HepG2 (cell line): ENCODE data around the gene TRAF4. TPM values are rescaled to one million over a fixed set of nuclear protein-coding genes. Genes with fewer than 3 reads are reported as not detected.

Source experiments
- ATAC-seq: fragments of 200-7000 bp; cut with Tn5 transposase; 3 replicates; pipeline ENCODE4 v1.9.1; 2020; ENCODE audit warnings: mild to moderate bottlenecking, moderate library complexity
- BruUV-seq: library from RNA; stranded (reverse); fragments of 400-500 nt; replicated peaks from 2 replicates; lab custom pipeline; 2021; lab: Mats Ljungman, UMichigan
- CTCF ChIA-PET: fragments of 300-600 bp; formaldehyde crosslinking; extraction: SDS; loops from one replicate; lab custom pipeline; 2021; ENCODE audit warnings: low total read pairs, inconsistent platforms, low intra/inter-chr PET ratio; lab: Yijun Ruan, JAX
- POLR2A ChIA-PET: fragments of 350-600 bp; sonication (Branson Sonifier 250); formaldehyde crosslinking; loops from one replicate; lab custom pipeline; 2020; ENCODE audit warnings: antibody characterized with exemption, inconsistent platforms; lab: Yijun Ruan, JAX
- DNase-seq: peaks from one replicate; pipeline ENCODE4 v3.0.0-alpha.2; 2015; ENCODE audit warnings: low spot score
- FAIRE-seq: peaks from 3 replicates; lab custom pipeline; 2011; peaks lifted over from hg19 to GRCh38; lab: Jason Lieb, UNC
- H2AFZ ChIP-seq: one replicate; pipeline ENCODE4 v1.6.1; 2011; ENCODE audit warnings: low read length, inconsistent platforms
- H3K27ac ChIP-seq: fragments of 300-600 bp; 3 replicates; pipeline ENCODE4 v1.8.0; 2011; ENCODE audit warnings: mixed run types, mild to moderate bottlenecking, mixed read lengths, low read length, inconsistent platforms; ENCODE audit not compliant: insufficient read depth; ENCODE audit errors: extremely low read length
- H3K27me3 ChIP-seq, 2 experiments: fragments of 200-600 bp in 1 of 2; 2 replicates in 1 of 2; 3 replicates in 1 of 2; pipeline versions ENCODE4 v1.6.0 to v1.8.0; 2011; ENCODE audit warnings: low read length in 2 of 2, mild to moderate bottlenecking in 2 of 2, moderate library complexity in 2 of 2, inconsistent platforms in 1 of 2; ENCODE audit not compliant: insufficient read depth in 2 of 2, control insufficient read depth in 1 of 2
- H3K36me3 ChIP-seq, 2 experiments: fragments of 200-600 bp in 1 of 2; replicated peaks in 1 of 2; 2 replicates in 1 of 2; 3 replicates in 1 of 2; pipeline versions ENCODE4 v1.5.1 to v1.8.0; 2011; ENCODE audit warnings: low read length in 2 of 2, inconsistent platforms in 1 of 2; ENCODE audit not compliant: insufficient read depth in 2 of 2, control insufficient read depth in 1 of 2
- H3K4me1 ChIP-seq: 2 replicates; pipeline ENCODE4 v1.5.1; 2012; ENCODE audit warnings: low read length, inconsistent platforms; ENCODE audit not compliant: insufficient read depth
- H3K4me2 ChIP-seq: 2 replicates; pipeline ENCODE4 v1.6.0; 2011; ENCODE audit warnings: low read depth, low read length, inconsistent platforms
- H3K4me3 ChIP-seq, 3 experiments: fragments of 200-600 bp in 1 of 3; sonication (generic), shearing (Covaris generic) in 1 of 3; replicated peaks in 1 of 3; 2 replicates each; pipeline ENCODE4 v1.5.1; 2011 to 2016; ENCODE audit warnings: low read length in 3 of 3, inconsistent platforms in 2 of 3, low read depth in 2 of 3, mild to moderate bottlenecking in 2 of 3, control low read depth in 1 of 3, mixed read lengths in 1 of 3; ENCODE audit not compliant: insufficient read depth in 1 of 3
- H3K79me2 ChIP-seq: one replicate; pipeline ENCODE4 v1.6.1; 2011; ENCODE audit warnings: low read length, inconsistent platforms; ENCODE audit not compliant: insufficient read depth
- H3K9ac ChIP-seq: 2 replicates; pipeline ENCODE4 v1.6.0; 2011; ENCODE audit warnings: mild to moderate bottlenecking, low read depth, low read length, inconsistent platforms; ENCODE audit not compliant: insufficient read depth
- H3K9me3 ChIP-seq: 2 replicates; pipeline ENCODE4 v1.5.1; 2012; ENCODE audit warnings: mild to moderate bottlenecking, low read length
- H4K20me1 ChIP-seq: 2 replicates; pipeline ENCODE4 v1.6.0; 2011; ENCODE audit warnings: inconsistent platforms, mild to moderate bottlenecking, low read length, moderate library complexity; ENCODE audit not compliant: insufficient read depth
- PBX3 ChIP-seq: sonication (generic); formaldehyde crosslinking; IDR thresholded peaks from 2 replicates; pipeline ENCODE4 v1.8.1; 2023; ENCODE audit warnings: missing genetic modification reagents, inconsistent platforms, borderline replicate concordance
- POLR2A ChIP-seq, 2 experiments: IDR thresholded peaks; 2 replicates each; pipeline ENCODE4 v1.6.1; 2011; ENCODE audit warnings: low read depth in 2 of 2, low read length in 2 of 2, mild to moderate bottlenecking in 1 of 2, moderate library complexity in 1 of 2; ENCODE audit not compliant: insufficient read depth in 1 of 2
- RBFOX2 ChIP-seq: fragments of 200-400 bp; formaldehyde crosslinking; IDR thresholded peaks from 2 replicates; pipeline ENCODE4 v1.6.1; 2017; ENCODE audit warnings: low read depth, mild to moderate bottlenecking, low read length
- SRY ChIP-seq: sonication (generic); formaldehyde crosslinking; IDR thresholded peaks from 2 replicates; pipeline ENCODE4 v1.8.0; 2022; ENCODE audit warnings: mild to moderate bottlenecking, missing genetic modification reagents
- WGBS: methylation state at CpG from one replicate; pipeline ENCODE4 v1.1.6; 2017; ENCODE audit warnings: low lambda C conversion rate; 5-methylcytosine and 5-hydroxymethylcytosine counted together
- in situ Hi-C: cut with HindIII; loops from 2 replicates; pipeline ENCODE4 v1.10.0; 2017; ENCODE audit warnings: low pct_unique_long_range_greater_than_20kb; ENCODE audit not compliant: extremely low pct_ligation_motif_present
- intact Hi-C: fragments of 100-400 bp; cut with micrococcal nuclease; formaldehyde crosslinking; loops from one replicate; pipeline ENCODE4 v1.10.0; 2022; ENCODE audit not compliant: unreplicated experiment
- polyA plus RNA-seq, 8 experiments: library from polyadenylated mRNA; depleted of rRNA in 3 of 8; stranded (reverse) in 7 of 8; unstranded in 1 of 8; fragments of >200 nt; fragmentation: Illumina TruSeq in 4 of 8; extraction: Trizol in 4 of 8; gene quantifications; 2 replicates each; pipeline versions ENCODE4 v1.2.1 to v1.2.3, GENCODE V29; 2011 to 2016; ENCODE audit warnings: low read depth in 4 of 8, missing spikeins in 1 of 8, mixed read lengths in 1 of 8; ENCODE audit not compliant: insufficient read depth in 1 of 8
- total RNA-seq, 5 experiments: library from RNA; depleted of rRNA; stranded (reverse); fragments of >200 nt; fragmentation: Illumina TruSeq; extraction: Trizol; gene quantifications; 2 replicates each; pipeline ENCODE4 v1.2.3, GENCODE V29; 2016; ENCODE audit warnings: low read depth in 1 of 5
- TF ChIP-seq, protein P1 (sequence below): IDR thresholded peaks from 2 replicates; pipeline ENCODE4 v1.6.1; 2016; ENCODE audit warnings: low read depth, missing genetic modification reagents, missing compliant biosample characterization

TRAF4 gene
- total and polyA plus RNA-seq, 2 of the 13 experiments (the other 11 are each of a cell fraction or from before 2014, with no cell fraction given) = 86.0 to 89.9 TPM

DNA sequence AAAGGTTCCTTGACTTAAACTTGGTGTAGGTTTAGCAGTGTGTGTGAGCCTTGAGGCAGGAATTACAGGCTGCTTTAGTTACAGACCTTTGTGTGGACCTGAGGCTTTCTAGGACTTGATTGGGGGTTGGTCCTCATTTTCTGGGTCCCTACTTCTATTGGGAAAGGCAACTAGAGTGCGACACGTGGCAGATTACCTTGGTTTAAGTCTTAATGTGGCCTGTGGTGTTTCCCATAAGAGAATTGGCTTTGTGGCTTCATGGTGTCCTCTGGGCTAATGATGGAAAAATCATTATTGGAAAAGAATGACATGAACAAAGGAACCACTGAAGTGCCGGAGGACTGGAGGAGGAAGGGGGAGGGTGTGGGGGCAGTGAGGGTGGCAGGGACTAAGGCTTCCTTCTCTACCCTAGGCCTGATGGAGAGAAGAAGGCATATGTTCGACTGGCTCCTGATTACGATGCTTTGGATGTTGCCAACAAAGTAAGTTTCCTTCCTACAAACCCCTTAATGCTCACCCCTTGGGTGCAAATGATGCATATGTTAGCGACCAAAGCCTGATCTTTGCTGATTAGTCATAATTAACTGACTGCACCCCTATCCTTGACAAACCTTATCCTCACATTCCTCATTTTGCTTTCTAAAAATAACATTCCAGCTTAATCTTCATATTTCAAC lies 20.5 kb upstream of the TRAF4 start:
- intact Hi-C loops (loop anchor here (5.0 kb wide), 1 partner anchor 76 kb away; the partner anchor contains the start of gene BLTP2), in situ Hi-C loops (no loop called here)
- Histone ChIP-seq H3K9ac (no peak overlapping the region), H3K4me1 (peaks cover 62% of the 10 kb centered on the region), H3K79me2 (peaks cover 40% of the 10 kb centered on the region)
- ChIA-PET CTCF (interaction anchor here (1.2 kb wide), 1 partner anchor 27 kb away, joined by 3 read pairs; no protein-coding TSS in a partner anchor), POLR2A (interaction anchor here (2.0 to 8.7 kb wide), 5 partner anchors 12 to 78 kb away, joined by 9 to 590 read pairs (median 50); partner anchors contain the start of genes BLTP2, PROCA1, SDF2 and SUPT6H)
- peak in 1 of 2 experiments; percentile 15; a peak in 1 of 4 replicates for TF ChIP-seq POLR2A (IDR thresholded peaks at IDR 0.05; ENCODE audit: insufficient read depth in 1 of 2, low read depth in 2 of 2, low read length in 2 of 2)
- TF ChIP-seq, protein P1, sequence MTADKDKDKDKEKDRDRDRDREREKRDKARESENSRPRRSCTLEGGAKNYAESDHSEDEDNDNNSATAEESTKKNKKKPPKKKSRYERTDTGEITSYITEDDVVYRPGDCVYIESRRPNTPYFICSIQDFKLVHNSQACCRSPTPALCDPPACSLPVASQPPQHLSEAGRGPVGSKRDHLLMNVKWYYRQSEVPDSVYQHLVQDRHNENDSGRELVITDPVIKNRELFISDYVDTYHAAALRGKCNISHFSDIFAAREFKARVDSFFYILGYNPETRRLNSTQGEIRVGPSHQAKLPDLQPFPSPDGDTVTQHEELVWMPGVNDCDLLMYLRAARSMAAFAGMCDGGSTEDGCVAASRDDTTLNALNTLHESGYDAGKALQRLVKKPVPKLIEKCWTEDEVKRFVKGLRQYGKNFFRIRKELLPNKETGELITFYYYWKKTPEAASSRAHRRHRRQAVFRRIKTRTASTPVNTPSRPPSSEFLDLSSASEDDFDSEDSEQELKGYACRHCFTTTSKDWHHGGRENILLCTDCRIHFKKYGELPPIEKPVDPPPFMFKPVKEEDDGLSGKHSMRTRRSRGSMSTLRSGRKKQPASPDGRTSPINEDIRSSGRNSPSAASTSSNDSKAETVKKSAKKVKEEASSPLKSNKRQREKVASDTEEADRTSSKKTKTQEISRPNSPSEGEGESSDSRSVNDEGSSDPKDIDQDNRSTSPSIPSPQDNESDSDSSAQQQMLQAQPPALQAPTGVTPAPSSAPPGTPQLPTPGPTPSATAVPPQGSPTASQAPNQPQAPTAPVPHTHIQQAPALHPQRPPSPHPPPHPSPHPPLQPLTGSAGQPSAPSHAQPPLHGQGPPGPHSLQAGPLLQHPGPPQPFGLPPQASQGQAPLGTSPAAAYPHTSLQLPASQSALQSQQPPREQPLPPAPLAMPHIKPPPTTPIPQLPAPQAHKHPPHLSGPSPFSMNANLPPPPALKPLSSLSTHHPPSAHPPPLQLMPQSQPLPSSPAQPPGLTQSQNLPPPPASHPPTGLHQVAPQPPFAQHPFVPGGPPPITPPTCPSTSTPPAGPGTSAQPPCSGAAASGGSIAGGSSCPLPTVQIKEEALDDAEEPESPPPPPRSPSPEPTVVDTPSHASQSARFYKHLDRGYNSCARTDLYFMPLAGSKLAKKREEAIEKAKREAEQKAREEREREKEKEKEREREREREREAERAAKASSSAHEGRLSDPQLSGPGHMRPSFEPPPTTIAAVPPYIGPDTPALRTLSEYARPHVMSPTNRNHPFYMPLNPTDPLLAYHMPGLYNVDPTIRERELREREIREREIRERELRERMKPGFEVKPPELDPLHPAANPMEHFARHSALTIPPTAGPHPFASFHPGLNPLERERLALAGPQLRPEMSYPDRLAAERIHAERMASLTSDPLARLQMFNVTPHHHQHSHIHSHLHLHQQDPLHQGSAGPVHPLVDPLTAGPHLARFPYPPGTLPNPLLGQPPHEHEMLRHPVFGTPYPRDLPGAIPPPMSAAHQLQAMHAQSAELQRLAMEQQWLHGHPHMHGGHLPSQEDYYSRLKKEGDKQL (CRISPR knock-in tag) = no peak
- TF ChIP-seq SRY (CRISPR knock-in tag) = no peak
- no peak for TF ChIP-seq PBX3
- peak; percentile 55; the same call in 1 of the 2 replicates for TF ChIP-seq RBFOX2
- TF ChIP-seq, all 625 proteins: peak for 2
- no peaks in the 10 kb centered on the region for H3K9me3 ChIP-seq
- H4K20me1 ChIP-seq = peaks cover 42% of the 10 kb centered on the region
- no peak overlapping the region for H3K4me3 ChIP-seq
- peaks cover 8 to 38% of the 10 kb centered on the region in 2 experiments; a peak in 4 of 5 replicates for H3K36me3 ChIP-seq
- H3K27ac ChIP-seq = peak overlapping the region; percentile 41
- DNase-seq (no peak), FAIRE-seq (no peak), ATAC-seq (no peak)
- no TSS peak for BruUV-seq
- H3K4me2 ChIP-seq = peak overlapping the region; percentile 96
- H2AFZ ChIP-seq = no peak overlapping the region
- 90% methylated on average over 6 of the region's 6 CpGs for WGBS
- H3K27me3 ChIP-seq = no peaks in the 10 kb centered on the region; a peak in 1 of 5 replicates
